H1 (cell line): ENCODE results near the gene MR1. TPM values are rescaled to one million over a fixed set of nuclear protein-coding genes. Genes with fewer than 3 reads are reported as not detected.

Experiments used
- BACH1 ChIP-seq: IDR thresholded peaks from 2 replicates; pipeline ENCODE4 v1.6.1; 2012; ENCODE audit warnings: low read length, improper control_type of control experiment
- SIX5 ChIP-seq: IDR thresholded peaks from 2 replicates; pipeline ENCODE4 v1.6.1; 2011; ENCODE audit warnings: mild to moderate bottlenecking, low read depth, low read length
- SP1 ChIP-seq: IDR thresholded peaks from 2 replicates; pipeline ENCODE4 v1.6.1; 2011; ENCODE audit warnings: low read depth, low read length
- SUZ12 ChIP-seq: fragments of 200-600 bp; sonication (generic); IDR thresholded peaks from 2 replicates; pipeline ENCODE4 v1.6.1; 2012; ENCODE audit warnings: mild to moderate bottlenecking, inconsistent platforms, low read length, moderate library complexity, mixed read lengths
- YY1 ChIP-seq: IDR thresholded peaks from 2 replicates; pipeline ENCODE4 v1.6.1; 2011; ENCODE audit warnings: low read depth, mild to moderate bottlenecking, low read length
- polyA plus RNA-seq, 7 experiments: library from polyadenylated mRNA; depleted of rRNA in 3 of 7; stranded (reverse) in 5 of 7; unstranded in 2 of 7; fragments of >200 nt in 5 of 7; fragments of 200-250 nt in 2 of 7; gene quantifications; 1 replicate in 5 of 7; 2 replicates in 1 of 7; 4 replicates in 1 of 7; pipeline versions ENCODE4 v1.2.1 to v1.2.3, GENCODE V29; 2011 to 2013; ENCODE audit warnings: missing spikeins in 2 of 7, mixed read lengths in 2 of 7
- total RNA-seq: library from RNA; stranded (reverse); fragmentation: NEBNext Ultra II Directional; extraction: Animal tissue kit (Norgen Biotek cat#: 25700); gene quantifications from 2 replicates; pipeline ENCODE4 v1.2.1, GENCODE V29; 2021
- TF ChIP-seq, protein P1 (sequence below): fragments of 300-600 bp; sonication (generic); IDR thresholded peaks from 2 replicates; pipeline ENCODE4 v1.7.1; 2012; ENCODE audit warnings: low read length, moderate library complexity, mild to moderate bottlenecking, inconsistent platforms; ENCODE audit not compliant: insufficient replicate concordance
- TF ChIP-seq, protein P2 (sequence below): IDR thresholded peaks from 2 replicates; pipeline ENCODE4 v1.6.1; 2012; ENCODE audit warnings: low read length, inconsistent platforms

Gene MR1
- total and polyA plus RNA-seq, 2 of the 8 experiments (the other 6 are each of a cell fraction or from before 2014, with no cell fraction given), result 0.09 TPM; not detected in 1

DNA sequence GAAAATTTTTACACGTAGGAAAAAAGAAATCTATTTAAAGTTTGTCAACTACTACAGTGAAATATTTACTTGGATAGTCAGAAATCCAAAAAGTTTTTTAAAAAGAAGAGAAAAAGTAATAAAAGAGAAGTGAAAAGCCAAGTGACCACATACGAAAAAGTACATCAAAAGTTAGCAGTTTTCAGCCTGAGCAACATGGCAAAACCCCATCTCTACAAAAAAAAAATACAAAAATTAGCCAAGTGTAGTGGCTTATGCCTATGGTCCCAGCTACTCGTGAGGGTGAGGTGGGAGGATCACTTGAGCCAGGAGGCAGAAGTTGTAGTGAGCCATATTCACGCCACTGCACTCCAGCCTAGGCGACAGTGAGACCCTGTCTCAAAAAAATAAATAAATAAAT lies 5.2 kb upstream of the MR1 start (continued):
- TF ChIP-seq, protein P1, sequence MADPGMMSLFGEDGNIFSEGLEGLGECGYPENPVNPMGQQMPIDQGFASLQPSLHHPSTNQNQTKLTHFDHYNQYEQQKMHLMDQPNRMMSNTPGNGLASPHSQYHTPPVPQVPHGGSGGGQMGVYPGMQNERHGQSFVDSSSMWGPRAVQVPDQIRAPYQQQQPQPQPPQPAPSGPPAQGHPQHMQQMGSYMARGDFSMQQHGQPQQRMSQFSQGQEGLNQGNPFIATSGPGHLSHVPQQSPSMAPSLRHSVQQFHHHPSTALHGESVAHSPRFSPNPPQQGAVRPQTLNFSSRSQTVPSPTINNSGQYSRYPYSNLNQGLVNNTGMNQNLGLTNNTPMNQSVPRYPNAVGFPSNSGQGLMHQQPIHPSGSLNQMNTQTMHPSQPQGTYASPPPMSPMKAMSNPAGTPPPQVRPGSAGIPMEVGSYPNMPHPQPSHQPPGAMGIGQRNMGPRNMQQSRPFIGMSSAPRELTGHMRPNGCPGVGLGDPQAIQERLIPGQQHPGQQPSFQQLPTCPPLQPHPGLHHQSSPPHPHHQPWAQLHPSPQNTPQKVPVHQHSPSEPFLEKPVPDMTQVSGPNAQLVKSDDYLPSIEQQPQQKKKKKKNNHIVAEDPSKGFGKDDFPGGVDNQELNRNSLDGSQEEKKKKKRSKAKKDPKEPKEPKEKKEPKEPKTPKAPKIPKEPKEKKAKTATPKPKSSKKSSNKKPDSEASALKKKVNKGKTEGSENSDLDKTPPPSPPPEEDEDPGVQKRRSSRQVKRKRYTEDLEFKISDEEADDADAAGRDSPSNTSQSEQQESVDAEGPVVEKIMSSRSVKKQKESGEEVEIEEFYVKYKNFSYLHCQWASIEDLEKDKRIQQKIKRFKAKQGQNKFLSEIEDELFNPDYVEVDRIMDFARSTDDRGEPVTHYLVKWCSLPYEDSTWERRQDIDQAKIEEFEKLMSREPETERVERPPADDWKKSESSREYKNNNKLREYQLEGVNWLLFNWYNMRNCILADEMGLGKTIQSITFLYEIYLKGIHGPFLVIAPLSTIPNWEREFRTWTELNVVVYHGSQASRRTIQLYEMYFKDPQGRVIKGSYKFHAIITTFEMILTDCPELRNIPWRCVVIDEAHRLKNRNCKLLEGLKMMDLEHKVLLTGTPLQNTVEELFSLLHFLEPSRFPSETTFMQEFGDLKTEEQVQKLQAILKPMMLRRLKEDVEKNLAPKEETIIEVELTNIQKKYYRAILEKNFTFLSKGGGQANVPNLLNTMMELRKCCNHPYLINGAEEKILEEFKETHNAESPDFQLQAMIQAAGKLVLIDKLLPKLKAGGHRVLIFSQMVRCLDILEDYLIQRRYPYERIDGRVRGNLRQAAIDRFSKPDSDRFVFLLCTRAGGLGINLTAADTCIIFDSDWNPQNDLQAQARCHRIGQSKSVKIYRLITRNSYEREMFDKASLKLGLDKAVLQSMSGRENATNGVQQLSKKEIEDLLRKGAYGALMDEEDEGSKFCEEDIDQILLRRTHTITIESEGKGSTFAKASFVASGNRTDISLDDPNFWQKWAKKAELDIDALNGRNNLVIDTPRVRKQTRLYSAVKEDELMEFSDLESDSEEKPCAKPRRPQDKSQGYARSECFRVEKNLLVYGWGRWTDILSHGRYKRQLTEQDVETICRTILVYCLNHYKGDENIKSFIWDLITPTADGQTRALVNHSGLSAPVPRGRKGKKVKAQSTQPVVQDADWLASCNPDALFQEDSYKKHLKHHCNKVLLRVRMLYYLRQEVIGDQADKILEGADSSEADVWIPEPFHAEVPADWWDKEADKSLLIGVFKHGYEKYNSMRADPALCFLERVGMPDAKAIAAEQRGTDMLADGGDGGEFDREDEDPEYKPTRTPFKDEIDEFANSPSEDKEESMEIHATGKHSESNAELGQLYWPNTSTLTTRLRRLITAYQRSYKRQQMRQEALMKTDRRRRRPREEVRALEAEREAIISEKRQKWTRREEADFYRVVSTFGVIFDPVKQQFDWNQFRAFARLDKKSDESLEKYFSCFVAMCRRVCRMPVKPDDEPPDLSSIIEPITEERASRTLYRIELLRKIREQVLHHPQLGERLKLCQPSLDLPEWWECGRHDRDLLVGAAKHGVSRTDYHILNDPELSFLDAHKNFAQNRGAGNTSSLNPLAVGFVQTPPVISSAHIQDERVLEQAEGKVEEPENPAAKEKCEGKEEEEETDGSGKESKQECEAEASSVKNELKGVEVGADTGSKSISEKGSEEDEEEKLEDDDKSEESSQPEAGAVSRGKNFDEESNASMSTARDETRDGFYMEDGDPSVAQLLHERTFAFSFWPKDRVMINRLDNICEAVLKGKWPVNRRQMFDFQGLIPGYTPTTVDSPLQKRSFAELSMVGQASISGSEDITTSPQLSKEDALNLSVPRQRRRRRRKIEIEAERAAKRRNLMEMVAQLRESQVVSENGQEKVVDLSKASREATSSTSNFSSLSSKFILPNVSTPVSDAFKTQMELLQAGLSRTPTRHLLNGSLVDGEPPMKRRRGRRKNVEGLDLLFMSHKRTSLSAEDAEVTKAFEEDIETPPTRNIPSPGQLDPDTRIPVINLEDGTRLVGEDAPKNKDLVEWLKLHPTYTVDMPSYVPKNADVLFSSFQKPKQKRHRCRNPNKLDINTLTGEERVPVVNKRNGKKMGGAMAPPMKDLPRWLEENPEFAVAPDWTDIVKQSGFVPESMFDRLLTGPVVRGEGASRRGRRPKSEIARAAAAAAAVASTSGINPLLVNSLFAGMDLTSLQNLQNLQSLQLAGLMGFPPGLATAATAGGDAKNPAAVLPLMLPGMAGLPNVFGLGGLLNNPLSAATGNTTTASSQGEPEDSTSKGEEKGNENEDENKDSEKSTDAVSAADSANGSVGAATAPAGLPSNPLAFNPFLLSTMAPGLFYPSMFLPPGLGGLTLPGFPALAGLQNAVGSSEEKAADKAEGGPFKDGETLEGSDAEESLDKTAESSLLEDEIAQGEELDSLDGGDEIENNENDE, result no peak
- TF ChIP-seq SP1 (no peak), BACH1 (no peak), SIX5 (no peak), YY1 (no peak), SUZ12 (no peak)
- TF ChIP-seq, protein P2, sequence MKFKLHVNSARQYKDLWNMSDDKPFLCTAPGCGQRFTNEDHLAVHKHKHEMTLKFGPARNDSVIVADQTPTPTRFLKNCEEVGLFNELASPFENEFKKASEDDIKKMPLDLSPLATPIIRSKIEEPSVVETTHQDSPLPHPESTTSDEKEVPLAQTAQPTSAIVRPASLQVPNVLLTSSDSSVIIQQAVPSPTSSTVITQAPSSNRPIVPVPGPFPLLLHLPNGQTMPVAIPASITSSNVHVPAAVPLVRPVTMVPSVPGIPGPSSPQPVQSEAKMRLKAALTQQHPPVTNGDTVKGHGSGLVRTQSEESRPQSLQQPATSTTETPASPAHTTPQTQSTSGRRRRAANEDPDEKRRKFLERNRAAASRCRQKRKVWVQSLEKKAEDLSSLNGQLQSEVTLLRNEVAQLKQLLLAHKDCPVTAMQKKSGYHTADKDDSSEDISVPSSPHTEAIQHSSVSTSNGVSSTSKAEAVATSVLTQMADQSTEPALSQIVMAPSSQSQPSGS, result no peak
